Stomach (tissue), 4 donors: ENCODE data around the gene TFEB.

Experiments used
- CTCF ChIP-seq, 7 experiments: fragments of 450-650 bp in 4 of 7; fragments of 200-600 bp in 3 of 7; sonication (generic) in 3 of 7; IDR thresholded peaks; one replicate each; pipeline ENCODE4 v1.5.1; 2016 to 2019; ENCODE audit warnings: antibody characterized with exemption in 7 of 7, control low read depth in 2 of 7, mild to moderate bottlenecking in 1 of 7
- POLR2A ChIP-seq, 4 donors: fragments of 450-650 bp; IDR thresholded peaks; one replicate each; pipeline ENCODE4 v1.6.1; 2016; ENCODE audit warnings: antibody characterized with exemption in 4 of 4, control low read depth in 2 of 4, mild to moderate bottlenecking in 1 of 4, moderate library complexity in 1 of 4
- POLR2AphosphoS5 ChIP-seq, 3 donors: sonication (generic); formaldehyde crosslinking; IDR thresholded peaks; one replicate each; pipeline ENCODE4 v1.6.1; 2016; ENCODE audit warnings: antibody characterized with exemption in 3 of 3

DNA sequence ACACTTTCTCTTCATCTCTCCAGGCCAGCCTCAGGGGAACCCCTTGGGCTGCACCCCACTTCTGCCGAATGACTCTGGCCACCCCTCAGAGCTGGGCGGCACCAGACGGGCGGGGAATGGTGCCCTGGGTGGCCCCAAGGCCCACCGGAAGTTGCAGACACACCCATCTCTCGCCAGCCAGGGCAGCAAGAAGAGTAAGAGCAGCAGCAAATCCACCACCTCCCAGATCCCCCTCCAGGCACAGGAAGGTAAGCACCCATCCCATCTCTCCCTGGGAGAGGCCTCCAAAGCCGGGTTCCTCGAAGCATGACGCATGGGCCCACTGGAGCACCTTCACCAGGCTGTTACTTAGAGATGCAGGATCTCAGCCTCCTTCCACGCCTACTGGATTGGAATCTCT is 85.8 kb downstream of the TFEB start:
- TF ChIP-seq CTCF (IDR thresholded peaks at IDR 0.05) = no peak
- no peak for TF ChIP-seq POLR2AphosphoS5 (IDR thresholded peaks at IDR 0.05)
- no peak for TF ChIP-seq POLR2A (IDR thresholded peaks at IDR 0.05)
